Measurements from ENCODE around the gene ELF1. TPM values are rescaled to one million over a fixed set of nuclear protein-coding genes. Genes with fewer than 3 reads are reported as not detected.

Gene ELF1
- total and polyA plus RNA-seq, 10 of the 15 experiments (the other 5 are each of a cell fraction or from before 2014, with no cell fraction given), result 43.3 to 97.6 (median 55.7) TPM

DNA sequence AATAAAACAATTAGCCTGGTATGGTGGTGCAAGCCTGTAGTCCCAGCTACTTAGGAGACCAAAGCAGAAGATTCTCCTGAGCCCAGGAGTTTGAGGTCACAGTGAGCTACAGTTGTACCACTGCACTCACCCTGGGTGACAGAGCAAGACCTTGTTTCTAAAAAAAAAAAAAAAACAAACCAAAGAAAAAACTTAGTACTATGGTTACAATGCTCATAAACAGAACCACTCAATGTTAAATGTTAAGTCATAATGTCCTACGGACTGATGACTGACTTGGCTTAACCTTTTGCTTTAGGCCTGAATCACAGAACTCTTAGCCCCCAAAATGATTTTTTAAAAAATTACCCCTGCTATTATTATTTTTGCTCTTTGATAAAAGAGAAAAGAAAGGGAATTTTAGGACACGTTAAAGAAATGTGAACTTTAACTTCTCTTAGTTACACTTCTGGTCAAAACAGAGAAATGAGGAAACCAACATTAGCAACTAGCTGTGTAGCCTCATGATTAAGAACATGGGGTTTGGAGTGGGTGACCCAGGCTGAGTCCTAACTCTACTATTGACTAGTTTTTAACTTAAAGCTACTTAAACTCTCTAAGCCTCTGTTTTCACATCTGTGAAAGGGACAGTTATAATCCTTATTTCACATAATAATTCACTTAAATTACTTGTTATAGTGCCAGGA, 13.7 kb upstream of the ELF1 start:
- in situ Hi-C loops (cut with MboI) (no loop called here), intact Hi-C loops (cut with micrococcal nuclease; ENCODE audit: unreplicated experiment) (no loop called here)
- RAD21 ChIA-PET (ENCODE audit: unreplicated experiment), result interaction anchor here (1.0 to 2.3 kb wide), 2 partner anchors 21 to 53 kb away, joined by 3 to 11 read pairs; no protein-coding TSS in a partner anchor
- H3K27me3 ChIP-seq (replicated peaks in 1 of 2; ENCODE audit: control insufficient read depth in 2 of 2, insufficient read depth in 2 of 2, low read length in 1 of 2), result no peaks in the 10 kb centered on the region
- FAIRE-seq (no peak), DNase-seq (ENCODE audit: low read depth, low spot score) (no peak), ATAC-seq (peak; percentile 76)
- H3K79me2 ChIP-seq (ENCODE audit: control insufficient read depth, insufficient read depth, low read length), result peaks cover 5% of the 10 kb centered on the region
- H3K4me3 ChIP-seq, result no peak overlapping the region
- H3K9ac ChIP-seq (ENCODE audit: control insufficient read depth, insufficient read depth, low read length), result no peak overlapping the region
- no peak overlapping the region for H2AFZ ChIP-seq (ENCODE audit: control insufficient read depth, low read depth, low read length)
- no TSS peak for BruUV-seq (replicated peaks)
- H3K9me3 ChIP-seq (replicated peaks; ENCODE audit: control insufficient read depth, insufficient read depth, low read length), result no peaks in the 10 kb centered on the region; the same call in 2 of the 3 replicates
- H4K20me1 ChIP-seq (ENCODE audit: control insufficient read depth, insufficient read depth), result no peaks in the 10 kb centered on the region
- H3K4me1 ChIP-seq (ENCODE audit: control insufficient read depth, insufficient read depth, low read length), result no peaks in the 10 kb centered on the region
- CTCF ChIA-PET, result interaction anchor here (1.0 to 1.9 kb wide), 6 partner anchors 9 to 70 kb away, joined by 3 to 5 read pairs (median 3); no protein-coding TSS in a partner anchor
- H3K36me3 ChIP-seq (ENCODE audit: control insufficient read depth in 2 of 2, insufficient read depth in 2 of 2, low read length in 1 of 2), result no peaks in the 10 kb centered on the region
- no peak overlapping the region for H3K27ac ChIP-seq (ENCODE audit: control insufficient read depth, insufficient read depth)
- no peak overlapping the region for H3K4me2 ChIP-seq (ENCODE audit: control insufficient read depth, insufficient read depth)
- SMC1A ChIA-PET (ENCODE audit: uncharacterized antibody, unreplicated experiment), result interaction anchor here (1.5 kb wide), 1 partner anchor 9 kb away, joined by 8 read pairs; no protein-coding TSS in a partner anchor
- WGBS (ENCODE audit: insufficient coverage, insufficient replicate concordance, low lambda C conversion rate, missing lambda C conversion rate), result 18% methylated on average over 2 of the region's 2 CpGs
- POLR2A ChIA-PET, result no interaction called here
- TF ChIP-seq LARP7 (IDR thresholded peaks at IDR 0.05) (no peak), POLR2AphosphoS5 (IDR thresholded peaks at IDR 0.05; ENCODE audit: low read length) (no peak), ZBED1 (IDR thresholded peaks at IDR 0.05; ENCODE audit: borderline replicate concordance) (no peak), POLR2A (IDR thresholded peaks at IDR 0.05; ENCODE audit: low read depth, low read length) (no peak), ZNF384 (IDR thresholded peaks at IDR 0.05; ENCODE audit: borderline replicate concordance, low read depth, low read length) (peak; percentile 36; the same call in 1 of the 2 replicates), SPI1 (IDR thresholded peaks at IDR 0.05; ENCODE audit: borderline replicate concordance, insufficient read depth, low read depth, low read length) (0 out of 2 replicates have a peak, but pooled peaks have one; percentile 4), KAT2A (conservative IDR thresholded peaks at IDR 0.05; ENCODE audit: control insufficient read depth, low read depth, low read length) (no peak), NFYA (IDR thresholded peaks at IDR 0.05; ENCODE audit: borderline replicate concordance, low read depth, low read length) (no peak)
- TF ChIP-seq, protein P1, sequence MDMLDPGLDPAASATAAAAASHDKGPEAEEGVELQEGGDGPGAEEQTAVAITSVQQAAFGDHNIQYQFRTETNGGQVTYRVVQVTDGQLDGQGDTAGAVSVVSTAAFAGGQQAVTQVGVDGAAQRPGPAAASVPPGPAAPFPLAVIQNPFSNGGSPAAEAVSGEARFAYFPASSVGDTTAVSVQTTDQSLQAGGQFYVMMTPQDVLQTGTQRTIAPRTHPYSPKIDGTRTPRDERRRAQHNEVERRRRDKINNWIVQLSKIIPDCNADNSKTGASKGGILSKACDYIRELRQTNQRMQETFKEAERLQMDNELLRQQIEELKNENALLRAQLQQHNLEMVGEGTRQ (IDR thresholded peaks at IDR 0.05; ENCODE audit: borderline replicate concordance, low read depth, low read length), result no peak
- TF ChIP-seq, protein P2, sequence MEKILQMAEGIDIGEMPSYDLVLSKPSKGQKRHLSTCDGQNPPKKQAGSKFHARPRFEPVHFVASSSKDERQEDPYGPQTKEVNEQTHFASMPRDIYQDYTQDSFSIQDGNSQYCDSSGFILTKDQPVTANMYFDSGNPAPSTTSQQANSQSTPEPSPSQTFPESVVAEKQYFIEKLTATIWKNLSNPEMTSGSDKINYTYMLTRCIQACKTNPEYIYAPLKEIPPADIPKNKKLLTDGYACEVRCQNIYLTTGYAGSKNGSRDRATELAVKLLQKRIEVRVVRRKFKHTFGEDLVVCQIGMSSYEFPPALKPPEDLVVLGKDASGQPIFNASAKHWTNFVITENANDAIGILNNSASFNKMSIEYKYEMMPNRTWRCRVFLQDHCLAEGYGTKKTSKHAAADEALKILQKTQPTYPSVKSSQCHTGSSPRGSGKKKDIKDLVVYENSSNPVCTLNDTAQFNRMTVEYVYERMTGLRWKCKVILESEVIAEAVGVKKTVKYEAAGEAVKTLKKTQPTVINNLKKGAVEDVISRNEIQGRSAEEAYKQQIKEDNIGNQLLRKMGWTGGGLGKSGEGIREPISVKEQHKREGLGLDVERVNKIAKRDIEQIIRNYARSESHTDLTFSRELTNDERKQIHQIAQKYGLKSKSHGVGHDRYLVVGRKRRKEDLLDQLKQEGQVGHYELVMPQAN (conservative IDR thresholded peaks at IDR 0.05), result no peak
- TF ChIP-seq, protein P3, sequence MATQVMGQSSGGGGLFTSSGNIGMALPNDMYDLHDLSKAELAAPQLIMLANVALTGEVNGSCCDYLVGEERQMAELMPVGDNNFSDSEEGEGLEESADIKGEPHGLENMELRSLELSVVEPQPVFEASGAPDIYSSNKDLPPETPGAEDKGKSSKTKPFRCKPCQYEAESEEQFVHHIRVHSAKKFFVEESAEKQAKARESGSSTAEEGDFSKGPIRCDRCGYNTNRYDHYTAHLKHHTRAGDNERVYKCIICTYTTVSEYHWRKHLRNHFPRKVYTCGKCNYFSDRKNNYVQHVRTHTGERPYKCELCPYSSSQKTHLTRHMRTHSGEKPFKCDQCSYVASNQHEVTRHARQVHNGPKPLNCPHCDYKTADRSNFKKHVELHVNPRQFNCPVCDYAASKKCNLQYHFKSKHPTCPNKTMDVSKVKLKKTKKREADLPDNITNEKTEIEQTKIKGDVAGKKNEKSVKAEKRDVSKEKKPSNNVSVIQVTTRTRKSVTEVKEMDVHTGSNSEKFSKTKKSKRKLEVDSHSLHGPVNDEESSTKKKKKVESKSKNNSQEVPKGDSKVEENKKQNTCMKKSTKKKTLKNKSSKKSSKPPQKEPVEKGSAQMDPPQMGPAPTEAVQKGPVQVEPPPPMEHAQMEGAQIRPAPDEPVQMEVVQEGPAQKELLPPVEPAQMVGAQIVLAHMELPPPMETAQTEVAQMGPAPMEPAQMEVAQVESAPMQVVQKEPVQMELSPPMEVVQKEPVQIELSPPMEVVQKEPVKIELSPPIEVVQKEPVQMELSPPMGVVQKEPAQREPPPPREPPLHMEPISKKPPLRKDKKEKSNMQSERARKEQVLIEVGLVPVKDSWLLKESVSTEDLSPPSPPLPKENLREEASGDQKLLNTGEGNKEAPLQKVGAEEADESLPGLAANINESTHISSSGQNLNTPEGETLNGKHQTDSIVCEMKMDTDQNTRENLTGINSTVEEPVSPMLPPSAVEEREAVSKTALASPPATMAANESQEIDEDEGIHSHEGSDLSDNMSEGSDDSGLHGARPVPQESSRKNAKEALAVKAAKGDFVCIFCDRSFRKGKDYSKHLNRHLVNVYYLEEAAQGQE (IDR thresholded peaks at IDR 0.05; ENCODE audit: low read depth, low read length), result no peak
- TF ChIP-seq, protein P4, sequence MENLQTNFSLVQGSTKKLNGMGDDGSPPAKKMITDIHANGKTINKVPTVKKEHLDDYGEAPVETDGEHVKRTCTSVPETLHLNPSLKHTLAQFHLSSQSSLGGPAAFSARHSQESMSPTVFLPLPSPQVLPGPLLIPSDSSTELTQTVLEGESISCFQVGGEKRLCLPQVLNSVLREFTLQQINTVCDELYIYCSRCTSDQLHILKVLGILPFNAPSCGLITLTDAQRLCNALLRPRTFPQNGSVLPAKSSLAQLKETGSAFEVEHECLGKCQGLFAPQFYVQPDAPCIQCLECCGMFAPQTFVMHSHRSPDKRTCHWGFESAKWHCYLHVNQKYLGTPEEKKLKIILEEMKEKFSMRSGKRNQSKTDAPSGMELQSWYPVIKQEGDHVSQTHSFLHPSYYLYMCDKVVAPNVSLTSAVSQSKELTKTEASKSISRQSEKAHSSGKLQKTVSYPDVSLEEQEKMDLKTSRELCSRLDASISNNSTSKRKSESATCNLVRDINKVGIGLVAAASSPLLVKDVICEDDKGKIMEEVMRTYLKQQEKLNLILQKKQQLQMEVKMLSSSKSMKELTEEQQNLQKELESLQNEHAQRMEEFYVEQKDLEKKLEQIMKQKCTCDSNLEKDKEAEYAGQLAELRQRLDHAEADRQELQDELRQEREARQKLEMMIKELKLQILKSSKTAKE (IDR thresholded peaks at IDR 0.05; ENCODE audit: low read depth, poor library complexity, severe bottlenecking), result no peak
